ENCODE data around the gene HS6ST3. TPM values are rescaled to one million over a fixed set of nuclear protein-coding genes. Genes with fewer than 3 reads are reported as not detected.

HS6ST3 gene
- total and polyA plus RNA-seq, 12 donors = 2.1 to 27.1 (median 6.2) TPM

GRCh38 chr13:96338030-96338429 lies 248.1 kb downstream of the HS6ST3 start:
- Histone ChIP-seq H3K36me3 (replicated peaks in 1 of 2) (no peaks in the 10 kb centered on the region), H3K27me3 (no peaks in the 10 kb centered on the region), H3K9me3 (replicated peaks in 1 of 3) (no peaks in the 10 kb centered on the region), H3K4me1 (replicated peaks in 1 of 2) (no peaks in the 10 kb centered on the region), H3K4me3 (no peak overlapping the region), H3K27ac (no peak overlapping the region)
- intact Hi-C loops (cut with DNase I) = no loop called here
- DNase-seq = peak in 3 of 7 donors; percentile 9 to 43 (median 29)
- 65 to 70% (median 68%) methylated on average over 4 of the region's 4 CpGs for WGBS, 4 donors
- TF ChIP-seq CTCF (IDR thresholded peaks at IDR 0.05) = no peak

DNA sequence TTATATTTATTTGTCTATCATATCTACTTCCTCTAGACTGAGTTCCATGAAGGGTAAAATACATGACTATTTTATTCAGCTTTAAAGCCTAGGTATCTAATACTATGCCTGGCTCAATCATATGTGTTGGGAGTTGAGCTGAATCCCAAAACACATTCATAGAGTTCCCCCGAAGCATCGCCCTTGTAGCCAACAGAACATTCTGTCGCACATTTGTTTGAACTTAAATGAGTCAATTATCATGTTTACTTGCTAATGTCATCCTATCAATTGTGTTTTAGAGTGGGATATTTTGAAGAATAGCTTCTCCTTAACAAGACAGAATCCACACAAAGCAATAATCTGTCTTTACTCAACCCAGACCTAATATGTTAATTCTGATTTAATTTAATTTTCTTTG lies 252.4 kb downstream of the HS6ST3 start:
- TF ChIP-seq POLR2A (IDR thresholded peaks at IDR 0.05) = no peak
- TF ChIP-seq CTCF (IDR thresholded peaks at IDR 0.05) = no peak
- Histone ChIP-seq H3K9me3 (replicated peaks in 1 of 3) (no peaks in the 10 kb centered on the region), H3K36me3 (replicated peaks in 1 of 2) (no peaks in the 10 kb centered on the region), H3K27ac (no peak overlapping the region), H3K4me1 (replicated peaks in 1 of 2) (peaks cover 0 to 4% of the 10 kb centered on the region in 2 donors), H3K27me3 (no peaks in the 10 kb centered on the region), H3K4me3 (no peak overlapping the region)
- intact Hi-C loops (cut with DNase I) = no loop called here
- WGBS, 4 donors = 75 to 87% (median 83%) methylated on average over 3 of the region's 3 CpGs
- DNase-seq = no peak

GRCh38 chr13:96342852-96343465 lies 253.1 kb downstream of the HS6ST3 start:
- Histone ChIP-seq H3K27me3 (no peaks in the 10 kb centered on the region), H3K4me3 (no peak overlapping the region), H3K27ac (no peak overlapping the region), H3K4me1 (replicated peaks in 1 of 2) (peaks cover 0 to 4% of the 10 kb centered on the region in 2 donors), H3K9me3 (replicated peaks in 1 of 3) (no peaks in the 10 kb centered on the region), H3K36me3 (replicated peaks in 1 of 2) (no peaks in the 10 kb centered on the region)
- TF ChIP-seq POLR2A (IDR thresholded peaks at IDR 0.05) = no peak
- no peak for TF ChIP-seq CTCF (IDR thresholded peaks at IDR 0.05)
- no peak for DNase-seq
- 83 to 93% (median 89%) methylated on average over 4 of the region's 4 CpGs for WGBS, 4 donors
- intact Hi-C loops (cut with DNase I) = no loop called here

DNA sequence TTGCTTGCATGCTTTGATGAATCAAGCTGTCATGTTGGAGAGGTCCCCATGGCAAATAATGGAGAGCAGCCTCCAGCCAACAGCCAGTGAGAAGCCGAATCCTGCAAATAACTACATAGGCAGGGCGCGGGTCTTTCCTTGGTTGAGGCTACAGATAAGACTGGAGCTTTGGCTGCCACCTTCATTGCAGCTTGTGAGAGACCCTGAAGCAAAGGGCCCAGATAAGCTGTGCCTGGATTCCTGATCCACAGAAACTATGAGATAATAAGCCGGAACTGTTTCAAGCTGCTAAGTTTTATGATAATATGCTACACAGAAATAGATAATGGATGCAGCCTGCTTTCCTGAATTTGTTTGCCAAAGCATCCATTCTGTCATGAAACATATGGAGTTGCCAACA lies 257.0 kb downstream of the HS6ST3 start:
- H3K9me3 ChIP-seq (replicated peaks in 1 of 3) = no peaks in the 10 kb centered on the region
- no peaks in the 10 kb centered on the region for H3K27me3 ChIP-seq
- peaks cover 0 to 4% of the 10 kb centered on the region in 2 donors for H3K4me1 ChIP-seq (replicated peaks in 1 of 2)
- WGBS, 4 donors = 79 to 100% (median 85%) methylated on average over 4 of the region's 4 CpGs
- intact Hi-C loops (cut with DNase I) = no loop called here
- no peak for DNase-seq
- no peak overlapping the region for H3K27ac ChIP-seq
- no peak overlapping the region for H3K4me3 ChIP-seq
- H3K36me3 ChIP-seq (replicated peaks in 1 of 2) = no peaks in the 10 kb centered on the region
- TF ChIP-seq CTCF (IDR thresholded peaks at IDR 0.05) (no peak), POLR2A (IDR thresholded peaks at IDR 0.05) (no peak)

Data from adrenal gland (tissue), 12 donors.